CD4-positive, CD25-positive, alpha-beta regulatory T cell (primary cell): Measurements from ENCODE around the gene ELL2. TPM values are rescaled to one million over a fixed set of nuclear protein-coding genes. Genes with fewer than 3 reads are reported as not detected.
A peak's percentile ranks its signal among the peaks of the same experiment; 100 is the strongest.

Experiments
- ATAC-seq, 2 donors: fragments of 150-1000 bp; cut with Tn5 transposase; one replicate each; pipeline ENCODE4 v1.10.0; 2021; ENCODE audit warnings: low read depth in 2 of 2, moderate number of reproducible peaks in 2 of 2, moderate library complexity in 1 of 2
- DNase-seq, 3 donors: peaks; one replicate each; pipeline versions ENCODE4 v3.0.0 to v3.0.0-alpha.2; 2012 to 2022; ENCODE audit warnings: mixed read lengths in 1 of 3
- H3K27ac ChIP-seq: one replicate; pipeline ENCODE4 v1.7.0; 2013; ENCODE audit warnings: mild to moderate bottlenecking, low read length; ENCODE audit not compliant: insufficient read depth, poor library complexity, severe bottlenecking
- H3K27me3 ChIP-seq: one replicate; pipeline ENCODE4 v1.7.0; 2013; ENCODE audit warnings: low read length; ENCODE audit not compliant: control insufficient read depth, insufficient read depth
- H3K36me3 ChIP-seq: one replicate; pipeline ENCODE4 v1.7.0; 2013; ENCODE audit warnings: mild to moderate bottlenecking, low read length, moderate library complexity; ENCODE audit not compliant: control insufficient read depth, insufficient read depth
- H3K4me1 ChIP-seq: 2 replicates; pipeline ENCODE4 v1.7.0; 2013; ENCODE audit warnings: mild to moderate bottlenecking, low read length; ENCODE audit not compliant: insufficient read depth, control insufficient read depth, poor library complexity, severe bottlenecking
- H3K4me3 ChIP-seq: one replicate; pipeline ENCODE4 v1.7.0; 2013; ENCODE audit warnings: low read depth, mild to moderate bottlenecking, low read length, moderate library complexity
- H3K9me3 ChIP-seq, 2 experiments: 1 replicate in 1 of 2; 2 replicates in 1 of 2; pipeline ENCODE4 v1.7.0; 2013; ENCODE audit warnings: low read length in 2 of 2, mild to moderate bottlenecking in 1 of 2, moderate library complexity in 1 of 2; ENCODE audit not compliant: control insufficient read depth in 2 of 2
- H3K27ac Mint-ChIP-seq, 3 donors: one replicate each; pipeline ENCODE4 v1.8.0; 2020 to 2022; ENCODE audit warnings: mild to moderate bottlenecking in 3 of 3, mixed read lengths in 3 of 3, moderate library complexity in 2 of 3
- H3K27me3 Mint-ChIP-seq: one replicate; pipeline ENCODE4 v1.8.0; 2022; ENCODE audit warnings: mild to moderate bottlenecking, mixed read lengths
- H3K36me3 Mint-ChIP-seq: one replicate; pipeline ENCODE4 v1.8.0; 2020; ENCODE audit warnings: mixed read lengths
- H3K4me1 Mint-ChIP-seq, 4 donors: one replicate each; pipeline ENCODE4 v1.8.0; 2020 to 2022; ENCODE audit warnings: mixed read lengths in 4 of 4, mild to moderate bottlenecking in 1 of 4
- H3K4me3 Mint-ChIP-seq, 4 donors: one replicate each; pipeline ENCODE4 v1.8.0; 2020 to 2022; ENCODE audit warnings: mild to moderate bottlenecking in 4 of 4, mixed read lengths in 4 of 4, moderate library complexity in 3 of 4
- H3K9me3 Mint-ChIP-seq, 7 donors: one replicate each; pipeline ENCODE4 v1.8.0; 2020 to 2022; ENCODE audit warnings: mixed read lengths in 7 of 7, mild to moderate bottlenecking in 3 of 7, moderate library complexity in 2 of 7
- polyA plus RNA-seq, 4 donors: library from polyadenylated mRNA; unstranded; fragments of 300-500 nt; fragmentation: Illumina TruSeq; gene quantifications; one replicate each; pipeline ENCODE4 v1.2.3, GENCODE V29; 2021
- total RNA-seq: library from RNA; stranded (reverse); gene quantifications from one replicate; pipeline ENCODE4 v1.2.3, GENCODE V29; 2022

Gene ELL2
- total and polyA plus RNA-seq, 5 donors from 2014 or later, result 2.6 to 94.6 (median 3.7) TPM

- Histone ChIP-seq H3K4me3 (no peak overlapping the region), H3K27ac (no peak overlapping the region), H3K9me3 (no peaks in the 10 kb centered on the region), H3K4me1 (no peaks in the 10 kb centered on the region), H3K27me3 (no peaks in the 10 kb centered on the region), H3K36me3 (no peaks in the 10 kb centered on the region)
- peaks cover 0 to 2% (median 0%) of the 10 kb centered on the region in 4 donors for H3K4me1 Mint-ChIP-seq
- no peak overlapping the region for H3K27ac Mint-ChIP-seq
- no peaks in the 10 kb centered on the region for H3K36me3 Mint-ChIP-seq
- H3K9me3 Mint-ChIP-seq, result no peaks in the 10 kb centered on the region
- no peak overlapping the region for H3K4me3 Mint-ChIP-seq
- ATAC-seq (no peak), DNase-seq (no peak)
- H3K27me3 Mint-ChIP-seq, result peaks cover 8% of the 10 kb centered on the region
Observed at GRCh38 chr5:95879661-95880060, 82.0 kb downstream of the ELL2 start.

GRCh38 chr5:95878417-95879323, 83.0 kb downstream of the ELL2 start:
- Mint-ChIP-seq H3K36me3 (no peaks in the 10 kb centered on the region), H3K27ac (no peak overlapping the region), H3K4me3 (no peak overlapping the region), H3K27me3 (peaks cover 8% of the 10 kb centered on the region), H3K9me3 (no peaks in the 10 kb centered on the region), H3K4me1 (peaks cover 0 to 2% (median 0%) of the 10 kb centered on the region in 4 donors)
- H3K36me3 ChIP-seq, result no peaks in the 10 kb centered on the region
- no peak overlapping the region for H3K4me3 ChIP-seq
- no peaks in the 10 kb centered on the region for H3K9me3 ChIP-seq
- H3K27me3 ChIP-seq, result no peaks in the 10 kb centered on the region
- no peak for DNase-seq
- no peak overlapping the region for H3K27ac ChIP-seq
- no peak for ATAC-seq
- H3K4me1 ChIP-seq, result no peaks in the 10 kb centered on the region

DNA sequence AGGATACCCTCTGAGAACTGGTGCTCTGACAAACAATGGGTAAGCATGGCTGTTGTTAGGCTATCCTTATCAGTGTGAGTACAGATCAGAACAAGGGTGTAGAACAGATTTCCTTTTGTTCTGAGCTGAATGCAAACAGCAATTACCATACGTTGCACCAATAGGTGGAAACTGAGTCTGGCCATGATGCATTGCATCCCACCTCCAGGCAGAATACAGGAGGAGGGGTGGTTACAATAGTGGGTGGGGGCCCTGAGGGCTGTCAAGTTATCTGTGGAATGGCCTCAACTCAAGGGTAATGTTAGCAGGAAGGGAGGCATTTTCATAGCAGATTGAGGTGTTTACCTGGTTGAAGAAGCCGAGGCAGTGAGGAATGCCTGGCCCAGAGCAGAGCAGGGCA, 84.9 kb downstream of the ELL2 start:
- no peaks in the 10 kb centered on the region for H3K4me1 ChIP-seq
- H3K27ac ChIP-seq, result no peak overlapping the region
- H3K9me3 ChIP-seq, result no peaks in the 10 kb centered on the region
- Mint-ChIP-seq H3K27me3 (peaks cover 8% of the 10 kb centered on the region), H3K4me1 (peaks cover 0 to 6% (median 4%) of the 10 kb centered on the region in 4 donors), H3K9me3 (peaks cover 0 to 1% (median 0%) of the 10 kb centered on the region in 7 donors), H3K4me3 (no peak overlapping the region), H3K27ac (no peak overlapping the region), H3K36me3 (no peaks in the 10 kb centered on the region)
- DNase-seq, result no peak
- H3K4me3 ChIP-seq, result no peak overlapping the region
- ATAC-seq, result no peak
- H3K27me3 ChIP-seq, result no peaks in the 10 kb centered on the region
- H3K36me3 ChIP-seq, result no peaks in the 10 kb centered on the region

DNA sequence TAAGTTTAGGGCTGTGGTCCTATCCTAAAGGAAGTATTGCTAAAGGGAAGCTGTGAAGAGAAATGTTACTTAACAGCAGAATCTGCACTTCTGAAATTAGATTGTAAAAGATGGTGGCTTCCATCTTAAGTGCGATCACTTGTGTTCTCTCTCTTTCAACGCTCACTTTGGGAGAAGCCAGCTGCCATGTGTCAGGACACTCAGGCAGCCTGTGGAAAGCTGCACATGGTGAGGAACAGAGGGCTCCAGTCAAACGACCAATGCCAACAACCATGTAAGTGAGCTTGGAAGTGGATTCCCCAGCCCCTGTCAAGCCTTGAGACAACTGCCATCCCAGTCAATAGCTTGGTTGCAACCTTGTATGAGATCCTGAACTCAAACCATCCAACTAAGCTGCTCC, 87.4 kb downstream of the ELL2 start:
- no peak for ATAC-seq
- peaks cover 15 to 26% (median 22%) of the 10 kb centered on the region in 4 donors for H3K4me1 Mint-ChIP-seq
- H3K27me3 ChIP-seq, result no peaks in the 10 kb centered on the region
- no peak overlapping the region for H3K4me3 Mint-ChIP-seq
- H3K27ac Mint-ChIP-seq, result no peak overlapping the region
- H3K9me3 ChIP-seq, result no peaks in the 10 kb centered on the region
- peaks cover 19% of the 10 kb centered on the region for H3K4me1 ChIP-seq
- no peaks in the 10 kb centered on the region for H3K36me3 Mint-ChIP-seq
- H3K4me3 ChIP-seq, result no peak overlapping the region
- no peak for DNase-seq
- H3K27me3 Mint-ChIP-seq, result peaks cover 5% of the 10 kb centered on the region
- peaks cover 0 to 1% (median 0%) of the 10 kb centered on the region in 7 donors for H3K9me3 Mint-ChIP-seq
- H3K27ac ChIP-seq, result no peak overlapping the region
- H3K36me3 ChIP-seq, result no peaks in the 10 kb centered on the region

DNA sequence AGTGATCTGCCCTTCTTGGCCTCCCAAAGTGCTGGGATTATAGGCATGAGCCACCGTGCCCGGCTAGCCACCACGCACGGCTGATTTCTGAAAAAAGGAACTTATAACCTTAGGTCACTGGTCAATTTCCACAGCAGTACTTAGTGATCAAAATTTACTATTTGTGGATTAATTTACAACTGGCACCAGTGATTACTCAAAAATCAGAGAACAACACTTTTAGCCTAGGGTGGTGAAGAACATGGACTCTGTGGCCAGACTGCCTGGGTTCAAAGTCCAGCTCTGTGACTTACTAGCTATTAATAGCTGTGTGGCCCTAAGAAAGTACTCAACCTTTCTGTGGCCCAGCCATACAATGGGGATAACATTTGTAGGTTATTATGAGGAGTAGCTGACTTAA, 88.3 kb downstream of the ELL2 start:
- Mint-ChIP-seq H3K27me3 (peaks cover 5% of the 10 kb centered on the region), H3K9me3 (peaks cover 0 to 1% (median 0%) of the 10 kb centered on the region in 7 donors), H3K27ac (peak overlapping the region in 1 of 3 donors; percentile 25), H3K36me3 (no peaks in the 10 kb centered on the region), H3K4me3 (no peak overlapping the region), H3K4me1 (peaks cover 21 to 35% (median 26%) of the 10 kb centered on the region in 4 donors)
- Histone ChIP-seq H3K4me1 (peaks cover 28% of the 10 kb centered on the region), H3K36me3 (no peaks in the 10 kb centered on the region), H3K4me3 (no peak overlapping the region), H3K27me3 (no peaks in the 10 kb centered on the region), H3K27ac (no peak overlapping the region), H3K9me3 (no peaks in the 10 kb centered on the region)
- DNase-seq (no peak), ATAC-seq (no peak)

- Histone ChIP-seq H3K4me3 (no peak overlapping the region), H3K9me3 (no peaks in the 10 kb centered on the region), H3K27ac (no peak overlapping the region), H3K27me3 (no peaks in the 10 kb centered on the region), H3K4me1 (peaks cover 29% of the 10 kb centered on the region), H3K36me3 (no peaks in the 10 kb centered on the region)
- Mint-ChIP-seq H3K36me3 (no peaks in the 10 kb centered on the region), H3K4me1 (peaks cover 23 to 36% (median 26%) of the 10 kb centered on the region in 4 donors), H3K9me3 (peaks cover 0 to 3% (median 0%) of the 10 kb centered on the region in 7 donors), H3K27ac (peak overlapping the region in 1 of 3 donors; percentile 60), H3K4me3 (no peak overlapping the region), H3K27me3 (peaks cover 5% of the 10 kb centered on the region)
- ATAC-seq (no peak), DNase-seq (no peak)
Observed at GRCh38 chr5:95872346-95873268, 89.0 kb downstream of the ELL2 start.

DNA sequence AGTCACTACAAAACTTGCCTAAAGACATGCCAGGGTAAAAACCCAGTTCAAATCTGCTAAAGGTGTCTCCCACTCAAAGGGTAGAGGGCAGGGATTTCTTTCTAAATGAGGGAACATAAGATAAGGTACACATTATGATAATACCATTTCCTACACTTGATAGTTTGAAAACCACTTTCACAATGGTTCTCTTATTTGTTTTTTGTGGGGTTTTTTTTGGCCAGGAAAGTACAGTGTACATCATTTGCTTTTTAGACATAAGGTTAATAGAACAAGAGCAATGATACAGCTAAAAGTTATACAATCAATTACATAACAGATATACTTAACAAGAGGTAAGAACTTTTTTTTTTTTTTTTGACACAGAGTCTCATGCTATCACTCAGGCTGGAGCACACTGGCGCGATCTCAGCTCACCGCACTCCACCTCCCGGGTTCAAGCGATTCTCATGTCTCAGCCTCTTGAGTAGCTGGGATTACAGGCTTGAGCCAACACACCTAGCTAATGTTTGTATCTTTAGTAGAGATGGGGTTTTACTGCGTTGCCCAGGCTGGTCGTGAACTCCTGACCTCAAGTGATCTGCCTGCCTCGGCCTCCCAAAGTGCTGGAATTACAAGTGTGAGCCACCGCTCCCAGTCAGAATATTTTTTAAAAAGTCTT, 90.4 kb downstream of the ELL2 start:
- Mint-ChIP-seq H3K4me3 (peak overlapping the region in 1 of 4 donors; percentile 50), H3K4me1 (peaks cover 25 to 36% (median 26%) of the 10 kb centered on the region in 4 donors), H3K27ac (peak overlapping the region in 2 of 3 donors; percentile 17 to 79), H3K36me3 (no peaks in the 10 kb centered on the region), H3K9me3 (peaks cover 0 to 3% (median 0%) of the 10 kb centered on the region in 7 donors), H3K27me3 (peaks cover 5% of the 10 kb centered on the region)
- Histone ChIP-seq H3K4me3 (no peak overlapping the region), H3K36me3 (no peaks in the 10 kb centered on the region), H3K4me1 (peaks cover 29% of the 10 kb centered on the region), H3K27me3 (no peaks in the 10 kb centered on the region), H3K27ac (no peak overlapping the region), H3K9me3 (no peaks in the 10 kb centered on the region)
- DNase-seq (no peak), ATAC-seq (no peak)
